Astrocyte of the spinal cord (primary cell): ENCODE data around the gene SLC25A17.
"Not testable (repeated sequence)": the region's sequence is repeated elsewhere in the genome, so short reads cannot be mapped to it uniquely, and the experiment has no call there.

ENCODE experiments used
- DNase-seq: peaks from one replicate; pipeline ENCODE4 v3.0.0; 2011; ENCODE audit warnings: low read depth, low spot score
- H3K4me3 ChIP-seq: 2 replicates; pipeline ENCODE4 v1.5.1; 2011; ENCODE audit warnings: low read depth, mild to moderate bottlenecking, low read length, moderate library complexity
- in situ Hi-C: cut with HindIII; loops from 2 replicates; pipeline ENCODE4 v1.10.0; 2017; ENCODE audit warnings: low sequenced_read_pairs
- TF ChIP-seq, protein P1 (sequence below): IDR thresholded peaks from 2 replicates; pipeline ENCODE4 v1.5.1; 2012; ENCODE audit warnings: low read depth, mild to moderate bottlenecking, low read length, inconsistent platforms

The SLC25A17 gene

GRCh38 chr22:40856513-40857308 is 37.6 kb upstream of the SLC25A17 start, which contains the start of the genes ST13 and XPNPEP3:
TSS of gene ST13 (minus strand) at chr22:40856639. CDS start at chr22:40856540, 99 bp downstream.
TSS of gene XPNPEP3 (plus strand) at chr22:40857148. CDS start at chr22:40857182, 34 bp downstream.
- in situ Hi-C loops, result no loop called here
- TF ChIP-seq, protein P1, sequence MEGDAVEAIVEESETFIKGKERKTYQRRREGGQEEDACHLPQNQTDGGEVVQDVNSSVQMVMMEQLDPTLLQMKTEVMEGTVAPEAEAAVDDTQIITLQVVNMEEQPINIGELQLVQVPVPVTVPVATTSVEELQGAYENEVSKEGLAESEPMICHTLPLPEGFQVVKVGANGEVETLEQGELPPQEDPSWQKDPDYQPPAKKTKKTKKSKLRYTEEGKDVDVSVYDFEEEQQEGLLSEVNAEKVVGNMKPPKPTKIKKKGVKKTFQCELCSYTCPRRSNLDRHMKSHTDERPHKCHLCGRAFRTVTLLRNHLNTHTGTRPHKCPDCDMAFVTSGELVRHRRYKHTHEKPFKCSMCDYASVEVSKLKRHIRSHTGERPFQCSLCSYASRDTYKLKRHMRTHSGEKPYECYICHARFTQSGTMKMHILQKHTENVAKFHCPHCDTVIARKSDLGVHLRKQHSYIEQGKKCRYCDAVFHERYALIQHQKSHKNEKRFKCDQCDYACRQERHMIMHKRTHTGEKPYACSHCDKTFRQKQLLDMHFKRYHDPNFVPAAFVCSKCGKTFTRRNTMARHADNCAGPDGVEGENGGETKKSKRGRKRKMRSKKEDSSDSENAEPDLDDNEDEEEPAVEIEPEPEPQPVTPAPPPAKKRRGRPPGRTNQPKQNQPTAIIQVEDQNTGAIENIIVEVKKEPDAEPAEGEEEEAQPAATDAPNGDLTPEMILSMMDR, result peak; percentile 18
- peak; percentile 97 for DNase-seq

GRCh38 chr22:40855979-40856512 is 36.9 kb upstream of the SLC25A17 start:
- TF ChIP-seq, protein P1, result no peak
- DNase-seq, result peak; percentile 20
- in situ Hi-C loops, result no loop called here
- H3K4me3 ChIP-seq, result peak overlapping the region; percentile 97

More at GRCh38 chr22:40856513-40857308, 37.6 kb upstream of the SLC25A17 start, which contains the start of the genes ST13 and XPNPEP3:
- peak within 1 kb of the TSS; percentile 97 for H3K4me3 ChIP-seq

- in situ Hi-C loops, result no loop called here
- no peak for DNase-seq
- TF ChIP-seq, protein P1, result no peak
- H3K4me3 ChIP-seq, result peak overlapping the region; percentile 97
Measured at GRCh38 chr22:40855071-40855978, 36.2 kb upstream of the SLC25A17 start.

GRCh38 chr22:40853961-40854360 is 34.8 kb upstream of the SLC25A17 start:
- no peak for DNase-seq
- TF ChIP-seq, protein P1, result no peak
- in situ Hi-C loops, result no loop called here
- no peak overlapping the region for H3K4me3 ChIP-seq

- H3K4me3 ChIP-seq, result no peak overlapping the region
- TF ChIP-seq, protein P1, result no peak
- in situ Hi-C loops, result no loop called here
- DNase-seq, result no peak
Measured at GRCh38 chr22:40853333-40853732, 34.2 kb upstream of the SLC25A17 start.

DNA sequence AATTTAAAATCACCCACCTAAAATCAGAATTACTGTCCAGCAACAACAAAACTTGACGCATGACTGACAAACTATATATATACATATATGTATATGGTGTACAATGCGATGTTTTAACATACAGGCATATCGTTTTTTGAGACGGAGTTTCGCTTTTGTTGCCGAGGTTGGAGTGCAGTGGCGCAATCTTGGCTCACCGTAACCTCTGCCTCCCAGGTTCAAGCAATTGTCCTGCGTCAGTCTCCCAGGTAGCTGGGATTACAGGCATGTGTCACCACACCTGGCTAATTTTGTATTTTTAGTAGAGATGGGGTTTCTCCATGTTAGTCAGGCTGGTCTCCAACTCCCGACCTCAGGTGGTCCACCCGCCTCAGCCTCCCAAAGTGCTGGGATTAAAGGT is 26.7 kb upstream of the SLC25A17 start:
- H3K4me3 ChIP-seq, DNase-seq, in situ Hi-C loops: not testable (repeated sequence)
